GM23248 (cell line): ENCODE results near the gene PKLR.

ENCODE experiments used
- EZH2 ChIP-seq: fragments of 200-600 bp; sonication (generic); IDR thresholded peaks from 2 replicates; pipeline ENCODE4 v1.6.1; 2018; ENCODE audit warnings: antibody characterized with exemption, mild to moderate bottlenecking; ENCODE audit not compliant: insufficient read depth, poor library complexity, severe bottlenecking
- EZH2phosphoT487 ChIP-seq: fragments of 200-600 bp; sonication (generic); IDR thresholded peaks from 2 replicates; pipeline ENCODE4 v1.6.1; 2018; ENCODE audit warnings: antibody characterized with exemption, moderate library complexity, mild to moderate bottlenecking, low read depth; ENCODE audit not compliant: insufficient read depth

DNA sequence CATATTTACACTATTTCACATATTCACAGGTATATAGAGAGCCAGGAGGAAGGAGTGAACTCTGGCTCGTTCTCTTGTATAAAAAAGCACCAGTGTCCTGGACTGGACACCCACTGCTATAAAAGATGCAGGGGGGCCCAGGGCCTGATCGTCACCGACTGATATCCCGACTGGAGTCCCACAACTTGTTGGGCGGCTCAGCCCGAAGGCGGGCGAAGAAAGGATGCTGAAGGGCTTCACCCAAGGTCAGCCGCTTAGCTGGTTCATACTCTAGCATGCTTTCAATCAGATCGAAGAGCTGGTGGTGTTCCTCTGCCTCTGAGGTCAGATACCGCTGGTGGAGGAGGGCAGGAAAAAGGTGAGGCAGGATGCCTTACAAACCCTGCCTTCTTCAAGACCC lies 38.2 kb downstream of the PKLR start:
- no peak for TF ChIP-seq EZH2
- TF ChIP-seq EZH2phosphoT487: no peak
